Epithelial cell of proximal tubule (primary cell): ENCODE results near the gene SLC39A12. TPM values are rescaled to one million over a fixed set of nuclear protein-coding genes. Genes with fewer than 3 reads are reported as not detected.

ENCODE experiments used
- DNase-seq: peaks from one replicate; pipeline ENCODE4 v3.0.0-alpha.2; 2011; ENCODE audit warnings: low read depth
- H3K4me3 ChIP-seq: 2 replicates; pipeline ENCODE4 v1.5.1; 2011; ENCODE audit warnings: low read depth, mild to moderate bottlenecking, low read length
- total RNA-seq: library from RNA; depleted of rRNA; stranded (reverse); fragments of >200 nt; gene quantifications from 2 replicates; pipeline ENCODE4 v1.2.3, GENCODE V29; 2015
- TF ChIP-seq, protein P1 (sequence below): conservative IDR thresholded peaks from 2 replicates; pipeline ENCODE4 v1.5.1; 2012; ENCODE audit warnings: low read depth, mild to moderate bottlenecking, low read length

The SLC39A12 gene
- total RNA-seq, 1 donor from 2014 or later, result not detected

DNA sequence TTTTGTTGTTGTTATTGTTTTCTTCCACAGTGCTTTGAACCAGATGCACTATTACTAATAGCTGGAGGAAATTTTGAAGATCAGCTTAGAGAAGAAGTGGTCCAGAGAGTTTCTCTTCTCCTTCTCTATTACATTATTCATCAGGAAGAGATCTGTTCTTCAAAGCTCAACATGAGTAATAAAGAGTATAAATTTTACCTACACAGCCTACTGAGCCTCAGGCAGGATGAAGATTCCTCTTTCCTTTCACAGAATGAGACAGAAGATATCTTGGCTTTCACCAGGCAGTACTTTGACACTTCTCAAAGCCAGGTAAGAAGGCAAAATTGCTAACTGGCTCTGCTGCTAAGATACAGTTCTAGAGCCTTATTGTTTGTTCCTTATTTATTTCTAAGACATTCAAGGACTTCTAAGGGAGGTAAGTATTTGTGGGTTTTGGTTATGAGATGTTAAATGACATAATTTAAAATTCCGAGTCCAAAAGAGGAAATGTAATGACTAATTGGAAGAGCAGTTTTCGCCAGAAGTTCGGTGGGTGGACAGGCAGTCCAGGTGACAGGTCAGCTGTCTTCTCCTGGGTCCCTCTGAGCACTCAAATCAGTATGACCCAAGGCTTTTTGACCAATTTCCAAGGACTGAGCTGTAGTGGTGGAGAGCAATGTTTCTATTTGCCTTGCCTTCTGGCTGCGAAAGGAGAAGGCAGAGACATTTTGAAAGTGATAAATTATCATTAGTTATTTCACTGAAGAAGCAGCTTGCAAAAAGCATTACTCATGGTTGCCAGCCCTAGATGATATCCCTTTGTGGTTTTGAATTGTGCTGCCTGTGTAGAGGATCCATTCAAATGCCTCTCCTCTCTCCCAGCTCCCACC is 10.1 kb downstream of the SLC39A12 start:
- TF ChIP-seq, protein P1, sequence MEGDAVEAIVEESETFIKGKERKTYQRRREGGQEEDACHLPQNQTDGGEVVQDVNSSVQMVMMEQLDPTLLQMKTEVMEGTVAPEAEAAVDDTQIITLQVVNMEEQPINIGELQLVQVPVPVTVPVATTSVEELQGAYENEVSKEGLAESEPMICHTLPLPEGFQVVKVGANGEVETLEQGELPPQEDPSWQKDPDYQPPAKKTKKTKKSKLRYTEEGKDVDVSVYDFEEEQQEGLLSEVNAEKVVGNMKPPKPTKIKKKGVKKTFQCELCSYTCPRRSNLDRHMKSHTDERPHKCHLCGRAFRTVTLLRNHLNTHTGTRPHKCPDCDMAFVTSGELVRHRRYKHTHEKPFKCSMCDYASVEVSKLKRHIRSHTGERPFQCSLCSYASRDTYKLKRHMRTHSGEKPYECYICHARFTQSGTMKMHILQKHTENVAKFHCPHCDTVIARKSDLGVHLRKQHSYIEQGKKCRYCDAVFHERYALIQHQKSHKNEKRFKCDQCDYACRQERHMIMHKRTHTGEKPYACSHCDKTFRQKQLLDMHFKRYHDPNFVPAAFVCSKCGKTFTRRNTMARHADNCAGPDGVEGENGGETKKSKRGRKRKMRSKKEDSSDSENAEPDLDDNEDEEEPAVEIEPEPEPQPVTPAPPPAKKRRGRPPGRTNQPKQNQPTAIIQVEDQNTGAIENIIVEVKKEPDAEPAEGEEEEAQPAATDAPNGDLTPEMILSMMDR, result no peak
- no peak overlapping the region for H3K4me3 ChIP-seq
- DNase-seq, result no peak

DNA sequence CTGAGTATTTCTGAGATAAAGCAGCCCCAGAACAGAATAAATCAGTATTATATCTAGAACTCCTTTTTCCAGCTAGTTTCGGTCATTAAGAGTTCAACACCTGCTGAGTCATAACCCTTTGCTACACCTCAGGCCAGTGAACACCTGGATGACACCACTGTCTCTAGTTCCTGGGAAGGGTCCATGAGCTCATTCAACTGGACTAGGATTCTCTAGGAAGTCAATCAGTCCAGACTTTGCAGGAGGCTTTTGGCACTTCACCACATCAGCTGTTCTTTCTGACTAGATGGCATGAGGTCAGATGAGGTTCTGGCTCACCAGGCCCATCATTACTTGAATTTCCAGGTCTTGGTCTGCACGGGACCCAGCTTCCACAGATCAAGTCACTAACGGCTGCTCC is 11.7 kb downstream of the SLC39A12 start:
- no peak for DNase-seq
- TF ChIP-seq, protein P1, result no peak
- no peak overlapping the region for H3K4me3 ChIP-seq

DNA sequence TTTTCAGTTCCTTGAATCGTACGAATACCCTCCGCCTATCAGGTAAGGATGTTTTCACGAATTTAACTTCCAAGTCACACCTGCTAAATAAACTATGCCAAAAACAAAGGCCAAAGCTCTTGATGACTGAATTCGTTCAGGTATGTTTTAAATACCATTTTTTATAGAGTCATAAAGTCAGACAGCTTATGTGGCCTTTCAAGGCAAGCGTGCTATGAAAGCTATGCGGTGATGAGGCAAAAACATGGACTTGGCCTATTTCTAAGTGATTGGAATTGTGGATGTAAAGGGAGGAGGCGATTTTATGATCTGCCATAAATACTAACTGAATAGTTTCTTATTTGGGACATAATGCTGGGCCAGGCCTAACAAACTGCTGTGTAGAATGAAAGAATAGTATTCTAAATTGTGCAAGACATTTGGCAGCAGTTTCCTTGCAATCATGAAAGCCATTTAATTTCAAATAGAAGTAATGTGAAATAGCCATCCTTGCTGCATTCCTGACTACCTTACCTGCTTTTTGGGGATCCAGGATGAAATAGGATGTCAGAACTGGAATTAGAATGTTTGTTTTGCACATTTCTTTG is 14.0 kb downstream of the SLC39A12 start:
- TF ChIP-seq, protein P1, result no peak
- no peak overlapping the region for H3K4me3 ChIP-seq
- no peak for DNase-seq

DNA sequence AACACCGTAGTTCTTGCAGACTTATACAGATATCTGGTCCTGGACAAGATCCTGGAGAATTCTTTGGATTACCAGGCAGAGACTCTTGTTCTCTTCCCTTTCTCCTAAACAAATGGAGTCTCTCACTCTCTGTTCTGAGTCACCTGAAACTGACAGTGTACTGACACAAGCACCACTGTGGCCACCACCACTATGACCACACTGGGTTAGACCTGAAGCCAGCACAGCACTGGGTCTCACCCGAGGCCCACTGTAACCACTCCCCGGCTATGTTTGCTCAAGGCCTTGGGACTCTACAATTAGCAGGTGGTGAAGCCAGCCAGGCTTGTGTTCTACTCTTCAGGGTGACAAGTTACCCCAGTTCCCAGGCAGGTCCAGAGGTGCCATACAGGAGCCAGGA is 22.8 kb downstream of the SLC39A12 start:
- DNase-seq, result no peak
- no peak overlapping the region for H3K4me3 ChIP-seq
- TF ChIP-seq, protein P1, result no peak

DNA sequence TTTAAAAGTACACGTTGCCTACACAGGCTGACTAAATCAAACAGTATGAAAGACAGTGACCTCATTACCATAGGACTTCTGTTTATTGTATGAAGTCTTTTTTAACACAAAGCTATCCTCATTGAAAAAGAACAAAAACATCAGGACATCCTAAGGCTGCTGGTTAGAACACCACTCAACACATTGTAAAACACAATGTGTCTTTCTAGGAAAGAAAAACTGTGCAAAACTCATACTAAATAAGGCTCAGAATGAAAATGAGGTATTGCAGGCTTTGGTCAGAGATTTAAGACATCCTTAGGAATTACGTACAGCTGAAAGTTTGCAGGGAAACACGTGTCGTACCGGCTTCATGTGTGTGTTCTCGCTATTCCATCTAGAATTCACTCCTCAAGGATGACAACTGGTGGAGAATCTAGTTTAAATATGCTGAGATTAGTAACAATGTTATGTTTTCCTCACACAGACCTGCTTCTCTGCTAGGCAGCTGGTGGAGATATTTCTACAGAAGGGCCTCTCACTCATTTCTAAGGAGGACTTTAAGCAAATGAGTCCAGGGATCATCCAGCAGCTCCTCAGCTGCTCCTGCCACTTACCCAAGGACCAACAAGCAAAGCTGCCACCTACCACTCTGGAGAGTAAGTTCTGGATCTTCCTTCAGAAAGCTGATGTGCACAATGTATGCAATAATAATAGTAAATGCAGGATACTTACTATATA is 29.3 kb downstream of the SLC39A12 start:
- TF ChIP-seq, protein P1, result no peak
- no peak for DNase-seq

DNA sequence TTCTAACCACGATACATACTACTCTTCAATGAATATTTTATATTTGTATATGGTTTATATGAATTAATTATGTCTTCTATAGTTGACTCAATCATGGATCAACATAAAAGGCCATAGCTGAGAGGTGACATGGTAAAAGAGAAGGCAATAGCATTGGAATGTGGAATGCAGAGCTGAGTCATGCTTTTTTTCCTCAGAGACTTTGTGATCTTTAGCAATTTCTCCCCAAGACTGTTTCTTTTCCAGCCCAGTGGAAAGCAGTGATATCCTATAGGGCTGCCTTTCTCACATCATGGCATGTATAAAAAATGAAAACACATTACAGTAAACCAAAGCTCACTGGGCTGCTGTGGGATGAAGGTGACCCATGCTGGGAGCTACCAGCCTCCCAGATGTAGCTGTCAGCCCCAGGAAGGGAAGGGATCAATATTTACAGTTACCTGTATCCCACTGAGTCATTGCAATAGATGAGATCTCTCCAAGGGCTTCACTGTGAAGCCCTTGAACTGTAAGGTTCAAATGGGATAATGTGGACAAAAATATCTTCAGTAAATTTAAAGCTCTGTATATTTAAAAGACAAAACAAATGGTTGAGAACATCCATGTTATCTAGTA is 30.2 kb downstream of the SLC39A12 start:
- TF ChIP-seq, protein P1, result no peak
- no peak overlapping the region for H3K4me3 ChIP-seq
- peak; percentile 60 for DNase-seq

More for the DNA sequence above, 29.3 kb downstream of the SLC39A12 start:
- H3K4me3 ChIP-seq, result no peak overlapping the region
